SW 1271 (cell line): ENCODE data around the gene MRPL24.

ENCODE experiments used
- DNase-seq, 2 experiments: peaks; one replicate each; lab custom pipeline; 2025; lab: John Stamatoyannopoulos, UW

MRPL24 gene

GRCh38 chr1:156743367-156744302 lies 2.7 kb upstream of the MRPL24 start:
- DNase-seq = no peak

GRCh38 chr1:156742801-156743200 lies 1.9 kb upstream of the MRPL24 start:
- DNase-seq = no peak

GRCh38 chr1:156742017-156742416 lies 1.1 kb upstream of the MRPL24 start:
- no peak for DNase-seq

GRCh38 chr1:156741481-156741983 lies 644 bp upstream of the MRPL24 start:
- DNase-seq = no peak

GRCh38 chr1:156740237-156740740 lies 599 bp downstream of the MRPL24 start:
- DNase-seq = no peak

- no peak for DNase-seq
Measured at GRCh38 chr1:156738916-156739315, 2.0 kb downstream of the MRPL24 start.

GRCh38 chr1:156738407-156738806 lies 2.5 kb downstream of the MRPL24 start:
- DNase-seq = no peak

- no peak for DNase-seq
Measured at GRCh38 chr1:156733989-156734584, 6.8 kb downstream of the MRPL24 start.

- DNase-seq = peak; percentile 70 to 91
Measured at GRCh38 chr1:156728599-156729462, 12.1 kb downstream of the MRPL24 start, which contains the start of gene ISG20L2. ISG20L2 (minus strand) TSS chr1:156728766; CDS start chr1:156727652, 1,114 bp downstream.

- peak; percentile 47 to 65 for DNase-seq
Measured at GRCh38 chr1:156727926-156728598, 12.8 kb downstream of the MRPL24 start, which contains the start of gene METTL25B. METTL25B (plus strand) TSS chr1:156728469; CDS start chr1:156729105, 636 bp downstream.

- no peak for DNase-seq
Measured at GRCh38 chr1:156727492-156727891, 13.4 kb downstream of the MRPL24 start.

- peak; percentile 18 to 45 for DNase-seq
Measured at GRCh38 chr1:156726549-156727226, 14.2 kb downstream of the MRPL24 start.

GRCh38 chr1:156725683-156726280 lies 15.1 kb downstream of the MRPL24 start:
- peak in 1 of 2 experiments; percentile 82 for DNase-seq

- no peak for DNase-seq
Measured at GRCh38 chr1:156721535-156721934, 19.4 kb downstream of the MRPL24 start.

- no peak for DNase-seq
Measured at GRCh38 chr1:156721131-156721530, 19.8 kb downstream of the MRPL24 start.

GRCh38 chr1:156717351-156717750 lies 23.5 kb downstream of the MRPL24 start:
- DNase-seq = no peak

GRCh38 chr1:156714830-156715229 lies 26.1 kb downstream of the MRPL24 start:
- no peak for DNase-seq

GRCh38 chr1:156712626-156713025 lies 28.3 kb downstream of the MRPL24 start:
- no peak for DNase-seq

GRCh38 chr1:156711011-156711817 lies 29.7 kb downstream of the MRPL24 start:
- DNase-seq = no peak
